ELF-1 (cell line): ENCODE measurements around the gene MRPL20.
"Not testable (repeated sequence)": the region's sequence is repeated elsewhere in the genome, so short reads cannot be mapped to it uniquely, and the experiment has no call there.

Source experiments
- DNase-seq: peaks from one replicate; pipeline ENCODE4 v3.0.0-alpha.2; 2016; ENCODE audit warnings: low read depth, low spot score

Gene MRPL20

GRCh38 chr1:1407636-1408318 lies 684 bp upstream of the MRPL20 start:
- peak; percentile 58 for DNase-seq

- no peak for DNase-seq
Observed at GRCh38 chr1:1406101-1406820, 832 bp downstream of the MRPL20 start.

GRCh38 chr1:1403653-1404052 lies 3.4 kb downstream of the MRPL20 start:
- DNase-seq, result no peak

- DNase-seq, result not testable (repeated sequence)
Observed at GRCh38 chr1:1402901-1403392, 4.1 kb downstream of the MRPL20 start.

GRCh38 chr1:1402072-1402900 lies 4.8 kb downstream of the MRPL20 start:
- DNase-seq, result peak; percentile 85

- DNase-seq, result no peak
Observed at GRCh38 chr1:1401457-1402010, 5.6 kb downstream of the MRPL20 start.

- no peak for DNase-seq
Observed at GRCh38 chr1:1400576-1401456, 6.3 kb downstream of the MRPL20 start.

GRCh38 chr1:1399872-1400575 lies 7.1 kb downstream of the MRPL20 start:
- peak; percentile 47 for DNase-seq

- DNase-seq, result peak; percentile 99
Observed at GRCh38 chr1:1399187-1399871, 7.8 kb downstream of the MRPL20 start, which contains the start of gene CCNL2. Gene CCNL2 (minus strand): TSS chr1:1399335. CDS start chr1:1399306, 29 bp downstream.

GRCh38 chr1:1398677-1399186 lies 8.4 kb downstream of the MRPL20 start:
- no peak for DNase-seq

GRCh38 chr1:1397839-1398523 lies 9.1 kb downstream of the MRPL20 start:
- DNase-seq, result peak; percentile 37

GRCh38 chr1:1395166-1395565 lies 11.9 kb downstream of the MRPL20 start:
- no peak for DNase-seq

- DNase-seq, result no peak
Observed at GRCh38 chr1:1394116-1394515, 13.0 kb downstream of the MRPL20 start.

- no peak for DNase-seq
Observed at GRCh38 chr1:1393428-1393827, 13.7 kb downstream of the MRPL20 start.

GRCh38 chr1:1393014-1393413 lies 14.1 kb downstream of the MRPL20 start:
- DNase-seq, result no peak

GRCh38 chr1:1391225-1391624 lies 15.9 kb downstream of the MRPL20 start:
- DNase-seq, result no peak

- no peak for DNase-seq
Observed at GRCh38 chr1:1390675-1391074, 16.4 kb downstream of the MRPL20 start.

GRCh38 chr1:1388078-1388472 lies 19.0 kb downstream of the MRPL20 start:
- no peak for DNase-seq
